Hematopoietic multipotent progenitor cell treated with erythropoietin and hydrocortisone succinate and interleukin-3 and kit ligand, for 15 days (in vitro differentiated cells): ENCODE measurements around the gene FALEC.
A peak's percentile ranks its signal among the peaks of the same experiment; 100 is the strongest.

ENCODE experiments used
- DNase-seq: peaks from one replicate; pipeline ENCODE4 v3.0.0-alpha.2; 2015; ENCODE audit warnings: low spot score

FALEC gene

DNA sequence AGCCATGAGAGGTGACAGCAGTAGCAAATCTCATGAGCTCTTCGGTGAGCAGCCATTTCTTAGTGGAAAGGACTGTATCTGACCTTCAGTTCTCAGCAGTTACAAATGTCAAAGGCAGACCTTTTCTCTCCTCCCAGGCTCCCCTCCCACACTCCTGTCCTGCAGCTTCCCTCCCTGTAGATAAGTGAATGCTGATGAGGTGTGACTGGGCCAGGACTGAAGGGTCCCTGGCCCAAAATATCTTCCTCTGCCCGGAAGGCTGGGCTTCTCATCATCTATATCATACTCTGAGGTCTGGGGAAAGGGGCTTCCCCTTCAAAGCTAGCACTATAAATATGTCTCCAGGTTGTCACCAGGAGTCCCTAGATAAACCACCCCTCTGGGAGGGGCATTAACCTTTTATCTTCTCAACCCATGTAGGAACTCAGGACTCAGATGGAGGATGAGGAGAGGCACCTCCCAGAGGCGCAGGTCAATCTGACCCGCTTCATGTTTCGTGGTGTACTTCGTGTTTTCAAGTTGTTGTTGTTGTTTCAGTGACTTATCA is 30.0 kb downstream of the FALEC start:
- DNase-seq: peak; percentile 44

DNA sequence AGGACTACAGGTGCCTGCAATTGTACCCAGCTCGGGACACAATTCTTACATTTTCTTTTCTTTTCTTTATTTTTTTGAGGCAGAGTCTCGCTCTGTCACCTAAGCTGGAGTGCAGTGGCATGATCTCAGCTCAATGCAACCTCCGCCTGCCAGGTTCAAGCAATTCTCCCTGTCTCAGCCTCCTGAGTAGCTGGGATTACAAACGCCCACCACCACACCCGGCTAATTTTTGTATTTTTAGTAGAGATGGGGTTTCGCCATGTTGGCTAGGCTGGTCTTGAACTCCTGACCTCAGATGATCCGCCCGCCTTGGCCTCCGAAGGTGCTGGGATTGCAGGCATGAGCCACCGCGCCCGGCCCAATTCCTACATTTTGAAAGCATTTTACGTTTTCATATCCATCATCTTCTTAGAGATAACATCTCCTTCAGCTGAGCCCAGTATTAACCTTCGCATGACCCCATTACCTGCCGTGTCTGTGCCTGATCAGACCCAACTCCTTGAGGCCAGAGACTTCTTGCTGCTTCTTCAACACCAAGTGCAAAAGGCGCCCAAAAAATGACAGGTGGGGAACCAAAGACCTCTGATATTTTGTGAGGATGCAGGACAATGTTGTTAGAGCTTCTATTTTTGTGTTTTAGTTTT is 30.9 kb downstream of the FALEC start:
- no peak for DNase-seq

- DNase-seq: no peak
Measured at GRCh38 chr1:150548324-150548631, 32.7 kb downstream of the FALEC start.

DNA sequence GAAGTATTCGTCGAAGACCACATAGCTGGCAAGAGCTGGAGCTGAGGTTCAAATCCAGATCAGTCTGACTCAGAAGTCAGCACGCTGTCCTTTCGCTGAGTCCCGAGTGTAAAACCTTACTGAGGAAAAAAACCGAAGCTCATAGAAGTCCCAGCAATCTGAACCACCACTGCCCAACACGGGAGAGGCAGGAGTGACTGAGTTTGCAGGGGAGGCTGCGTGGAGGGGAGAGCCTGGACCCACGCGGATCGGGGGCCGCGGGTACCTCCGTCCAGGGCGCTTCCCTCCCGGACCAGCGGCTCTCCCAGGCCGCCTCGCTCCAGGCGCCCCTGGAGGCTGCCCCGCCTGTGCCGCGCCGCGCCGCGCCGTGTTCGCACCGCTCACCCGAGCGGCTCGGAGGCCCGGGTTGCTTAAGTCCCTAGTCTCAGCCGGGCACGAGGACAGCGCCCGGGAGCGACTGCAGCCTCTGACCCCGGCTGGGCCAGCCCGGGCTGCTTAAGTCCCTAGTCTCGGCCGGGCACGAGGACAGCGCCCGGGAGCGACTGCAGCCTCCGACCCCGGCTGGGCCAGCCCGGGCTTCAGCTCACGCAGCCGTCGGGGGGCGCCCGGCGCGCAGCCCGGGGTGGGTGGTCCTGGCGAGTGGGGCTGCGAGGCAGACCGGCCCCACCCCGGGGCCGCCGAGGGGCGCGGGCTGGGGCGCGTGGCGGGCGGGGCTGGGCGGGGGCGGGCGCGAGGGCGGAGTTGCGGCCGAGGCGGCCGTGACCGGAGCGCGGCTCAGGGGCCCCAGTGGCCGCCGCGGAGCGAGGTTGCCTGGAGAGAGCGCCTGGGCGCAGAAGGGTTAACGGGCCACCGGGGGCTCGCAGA is 33.3 kb downstream of the FALEC start, which contains the start of gene ADAMTSL4:
ADAMTSL4 (plus strand) TSS at position 777 of the 864 bp plus-strand sequence. CDS start 2,881 bp downstream, outside the sequence.
- peak; percentile 24 for DNase-seq

DNA sequence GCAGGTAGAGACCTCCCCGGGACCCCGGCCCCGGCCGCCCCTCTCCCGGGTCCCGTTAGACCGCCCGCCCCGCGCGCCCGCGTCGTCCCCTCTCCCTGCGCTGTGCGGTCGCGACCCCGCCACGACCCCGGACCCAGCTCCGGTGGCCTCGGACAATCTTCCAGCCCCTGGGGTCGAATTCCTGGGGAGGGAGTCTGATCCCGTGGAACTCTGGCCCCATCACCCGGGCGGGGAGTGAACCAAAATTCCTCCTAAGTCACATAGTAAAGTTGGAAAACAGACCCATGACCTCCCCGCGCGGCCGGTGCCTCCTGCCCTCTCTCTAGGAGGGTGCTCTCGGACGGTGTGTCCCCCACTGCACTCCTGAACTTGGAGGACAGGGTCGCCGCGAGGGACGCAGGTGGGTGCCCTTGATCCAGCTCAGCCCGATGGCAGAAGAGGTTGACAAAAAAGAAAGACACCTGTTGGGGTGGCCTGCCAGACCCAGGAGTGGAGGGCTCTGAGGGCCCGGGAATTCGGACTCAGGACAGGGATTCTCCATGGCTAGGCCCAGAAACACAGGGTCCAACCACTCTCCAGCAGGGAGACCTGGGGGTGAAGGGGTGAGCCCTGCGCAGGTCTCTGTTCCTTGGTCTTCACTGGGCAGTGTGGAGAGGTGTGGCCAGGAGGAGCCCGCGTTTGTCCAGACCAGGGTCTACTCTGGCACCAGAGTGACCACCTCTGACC is 34.1 kb downstream of the FALEC start:
- no peak for DNase-seq

DNA sequence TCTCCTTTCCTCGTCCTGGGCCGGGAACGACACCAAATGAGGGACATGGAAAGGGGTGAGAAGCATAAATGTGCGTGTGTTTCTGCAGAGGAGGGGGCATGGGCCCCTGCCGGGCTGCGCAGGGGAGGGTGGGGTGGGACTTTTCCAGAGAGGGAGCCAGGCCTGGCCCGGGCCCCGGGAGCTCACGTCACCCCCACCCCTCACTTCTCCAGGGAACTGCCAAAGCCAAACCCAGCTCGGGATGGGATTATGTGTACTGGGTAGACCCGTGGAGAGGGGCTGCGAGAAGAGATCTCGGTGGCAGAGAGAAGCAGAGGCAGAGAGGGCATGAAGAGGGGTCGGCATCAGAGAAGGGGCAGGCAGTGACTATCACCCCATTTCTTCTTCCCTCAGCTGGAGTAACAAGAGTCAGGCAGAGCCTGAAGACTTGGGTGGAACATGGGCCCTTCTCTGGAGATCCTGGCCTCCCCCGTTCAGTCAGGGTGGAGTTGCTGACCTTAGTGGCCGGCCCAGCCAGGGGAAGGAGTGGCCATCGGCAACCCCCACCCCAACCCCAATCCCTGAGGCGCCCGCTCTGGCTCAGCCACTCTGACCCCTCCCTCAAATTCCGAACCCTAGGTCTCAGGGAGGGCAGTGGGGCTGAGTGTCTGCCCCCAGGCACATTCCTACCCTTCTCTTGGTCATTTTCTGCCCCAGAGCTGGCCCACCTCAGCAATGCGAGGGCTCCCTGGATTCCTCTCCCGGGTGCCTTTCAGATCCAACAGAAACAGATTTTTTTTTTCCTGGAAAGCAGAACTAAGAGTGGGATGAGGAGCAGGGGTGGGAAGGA is 34.9 kb downstream of the FALEC start:
- DNase-seq: no peak

GRCh38 chr1:150551051-150551783 is 35.7 kb downstream of the FALEC start:
- DNase-seq: no peak

- no peak for DNase-seq
Measured at GRCh38 chr1:150551784-150552127, 36.2 kb downstream of the FALEC start.

DNA sequence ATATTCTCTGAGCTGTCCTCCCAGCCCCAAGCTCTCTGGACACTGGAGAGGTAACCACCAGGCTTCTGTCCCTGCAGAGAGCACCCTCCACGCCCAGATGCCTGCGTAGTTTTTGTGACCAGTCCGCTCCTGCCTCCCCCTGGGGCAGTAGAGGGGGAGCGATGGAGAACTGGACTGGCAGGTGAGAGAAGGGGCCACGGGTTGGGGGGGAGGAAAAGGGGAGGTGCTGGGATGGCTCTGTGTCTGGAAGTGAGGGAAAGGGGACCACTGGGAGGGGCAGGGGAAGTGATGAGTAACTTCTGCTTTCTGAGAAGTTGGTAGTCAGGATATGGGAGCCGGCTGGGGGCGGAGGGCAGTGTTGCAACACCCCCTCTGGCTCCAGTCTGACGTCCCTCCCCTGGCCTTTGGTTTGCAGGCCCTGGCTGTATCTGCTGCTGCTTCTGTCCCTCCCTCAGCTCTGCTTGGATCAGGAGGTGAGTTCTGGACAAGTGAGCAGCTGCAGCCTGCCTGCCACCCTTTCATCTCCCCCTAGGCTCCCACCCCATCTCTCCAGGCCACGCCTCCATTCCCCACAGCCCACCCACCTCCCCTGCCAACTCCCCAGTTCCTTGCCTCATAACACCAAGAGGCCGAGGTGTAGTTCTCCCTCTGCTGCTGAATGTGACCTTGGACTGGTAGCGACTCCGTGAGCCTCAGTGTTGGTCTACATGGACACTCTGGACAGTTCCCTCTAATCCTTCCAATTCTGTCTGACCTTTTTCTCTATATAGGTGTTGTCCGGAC is 36.8 kb downstream of the FALEC start:
- DNase-seq: no peak

- DNase-seq: no peak
Measured at GRCh38 chr1:150552911-150553289, 37.3 kb downstream of the FALEC start.

DNA sequence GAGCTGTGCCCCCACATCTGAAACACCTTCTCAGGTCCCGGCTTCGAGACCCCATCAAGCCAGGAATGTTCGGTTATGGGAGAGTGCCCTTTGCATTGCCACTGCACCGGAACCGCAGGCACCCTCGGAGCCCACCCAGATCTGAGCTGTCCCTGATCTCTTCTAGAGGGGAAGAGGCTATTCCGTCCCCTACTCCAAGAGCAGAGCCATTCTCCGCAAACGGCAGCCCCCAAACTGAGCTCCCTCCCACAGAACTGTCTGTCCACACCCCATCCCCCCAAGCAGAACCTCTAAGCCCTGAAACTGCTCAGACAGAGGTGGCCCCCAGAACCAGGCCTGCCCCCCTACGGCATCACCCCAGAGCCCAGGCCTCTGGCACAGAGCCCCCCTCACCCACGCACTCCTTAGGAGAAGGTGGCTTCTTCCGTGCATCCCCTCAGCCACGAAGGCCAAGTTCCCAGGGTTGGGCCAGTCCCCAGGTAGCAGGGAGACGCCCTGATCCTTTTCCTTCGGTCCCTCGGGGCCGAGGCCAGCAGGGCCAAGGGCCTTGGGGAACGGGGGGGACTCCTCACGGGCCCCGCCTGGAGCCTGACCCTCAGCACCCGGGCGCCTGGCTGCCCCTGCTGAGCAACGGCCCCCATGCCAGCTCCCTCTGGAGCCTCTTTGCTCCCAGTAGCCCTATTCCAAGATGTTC is 38.0 kb downstream of the FALEC start:
- DNase-seq: no peak

GRCh38 chr1:150554086-150554452 is 38.5 kb downstream of the FALEC start:
- no peak for DNase-seq

- DNase-seq: no peak
Measured at GRCh38 chr1:150555198-150555970, 39.8 kb downstream of the FALEC start.

- no peak for DNase-seq
Measured at GRCh38 chr1:150555971-150556865, 40.7 kb downstream of the FALEC start.

- DNase-seq: no peak
Measured at GRCh38 chr1:150557065-150557600, 41.6 kb downstream of the FALEC start.

- no peak for DNase-seq
Measured at GRCh38 chr1:150557813-150558212, 42.3 kb downstream of the FALEC start.

DNA sequence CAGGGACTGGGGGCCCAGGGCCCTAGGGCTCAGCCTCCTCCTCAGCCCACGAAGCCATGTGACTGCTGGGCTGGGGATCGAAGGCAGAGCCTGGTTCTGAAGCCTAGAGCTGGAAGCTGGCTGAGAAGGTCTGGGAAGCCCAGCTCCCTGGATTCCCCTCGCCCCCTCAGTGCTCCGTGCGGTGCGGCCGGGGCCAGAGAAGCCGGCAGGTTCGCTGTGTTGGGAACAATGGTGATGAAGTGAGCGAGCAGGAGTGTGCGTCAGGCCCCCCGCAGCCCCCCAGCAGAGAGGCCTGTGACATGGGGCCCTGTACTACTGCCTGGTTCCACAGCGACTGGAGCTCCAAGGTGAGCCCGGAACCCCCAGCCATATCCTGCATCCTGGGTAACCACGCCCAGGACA is 42.8 kb downstream of the FALEC start:
- no peak for DNase-seq
